Choroid plexus epithelial cell (primary cell): Measurements from ENCODE around the gene SH3PXD2A.

Experiments
- DNase-seq: peaks from one replicate; pipeline ENCODE4 v3.0.0-alpha.2; 2010; ENCODE audit warnings: low read depth
- H3K4me3 ChIP-seq: 2 replicates; pipeline ENCODE4 v1.5.1; 2011; ENCODE audit warnings: low read depth, mild to moderate bottlenecking, control low read depth, low read length, moderate library complexity
- TF ChIP-seq, protein P1 (sequence below): conservative IDR thresholded peaks from 2 replicates; pipeline ENCODE4 v1.5.1; 2011; ENCODE audit warnings: low read depth, mild to moderate bottlenecking, control low read depth, inconsistent platforms, low read length, moderate library complexity

SH3PXD2A gene

DNA sequence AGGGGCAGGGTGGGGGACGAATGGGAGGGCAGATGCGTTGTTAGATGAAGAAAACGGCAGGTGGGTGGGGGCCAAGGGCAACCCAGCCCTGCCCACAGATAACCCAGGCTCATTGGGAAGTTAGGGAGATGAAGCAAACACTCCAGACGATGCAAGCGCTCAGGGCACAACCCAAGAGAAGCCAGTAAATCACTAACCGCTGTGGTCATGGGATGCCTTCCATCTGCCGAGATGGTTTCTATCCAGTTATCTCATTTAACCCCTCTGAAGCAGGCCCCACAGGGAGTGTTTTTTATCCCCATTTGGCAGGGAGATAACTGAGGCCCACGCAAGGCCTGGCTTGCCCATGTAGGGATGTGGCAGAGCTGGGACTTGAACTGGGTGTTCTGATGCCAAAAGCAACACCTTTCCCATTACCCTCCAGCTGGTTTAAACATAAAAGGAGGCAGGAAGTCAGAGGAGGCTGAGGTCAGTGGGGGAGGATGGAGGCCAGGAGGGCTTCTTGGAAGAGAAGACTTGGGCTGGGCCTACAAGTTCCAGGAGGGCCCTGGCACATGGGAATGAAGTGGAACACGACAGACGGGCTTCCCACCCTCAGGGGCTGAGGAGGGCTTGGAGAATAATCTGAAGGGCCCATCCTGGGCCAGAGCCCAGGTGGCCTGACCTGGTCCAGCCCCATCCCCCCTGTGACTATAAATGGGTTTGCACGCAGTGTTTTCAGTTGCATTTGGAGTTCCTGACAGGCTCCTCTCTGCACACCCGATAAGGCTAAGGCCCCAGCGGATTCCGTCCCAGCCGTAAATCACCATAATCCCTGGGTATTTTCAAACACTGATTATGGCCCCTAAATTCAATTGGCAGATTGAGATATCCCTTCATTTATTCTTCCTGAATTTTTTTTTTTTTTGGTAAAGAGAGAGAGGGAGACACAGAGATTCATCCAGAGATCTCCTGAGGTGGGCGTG, 281.0 kb downstream of the SH3PXD2A start:
- DNase-seq = no peak
- TF ChIP-seq, protein P1, sequence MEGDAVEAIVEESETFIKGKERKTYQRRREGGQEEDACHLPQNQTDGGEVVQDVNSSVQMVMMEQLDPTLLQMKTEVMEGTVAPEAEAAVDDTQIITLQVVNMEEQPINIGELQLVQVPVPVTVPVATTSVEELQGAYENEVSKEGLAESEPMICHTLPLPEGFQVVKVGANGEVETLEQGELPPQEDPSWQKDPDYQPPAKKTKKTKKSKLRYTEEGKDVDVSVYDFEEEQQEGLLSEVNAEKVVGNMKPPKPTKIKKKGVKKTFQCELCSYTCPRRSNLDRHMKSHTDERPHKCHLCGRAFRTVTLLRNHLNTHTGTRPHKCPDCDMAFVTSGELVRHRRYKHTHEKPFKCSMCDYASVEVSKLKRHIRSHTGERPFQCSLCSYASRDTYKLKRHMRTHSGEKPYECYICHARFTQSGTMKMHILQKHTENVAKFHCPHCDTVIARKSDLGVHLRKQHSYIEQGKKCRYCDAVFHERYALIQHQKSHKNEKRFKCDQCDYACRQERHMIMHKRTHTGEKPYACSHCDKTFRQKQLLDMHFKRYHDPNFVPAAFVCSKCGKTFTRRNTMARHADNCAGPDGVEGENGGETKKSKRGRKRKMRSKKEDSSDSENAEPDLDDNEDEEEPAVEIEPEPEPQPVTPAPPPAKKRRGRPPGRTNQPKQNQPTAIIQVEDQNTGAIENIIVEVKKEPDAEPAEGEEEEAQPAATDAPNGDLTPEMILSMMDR = no peak
- H3K4me3 ChIP-seq = no peak overlapping the region

DNA sequence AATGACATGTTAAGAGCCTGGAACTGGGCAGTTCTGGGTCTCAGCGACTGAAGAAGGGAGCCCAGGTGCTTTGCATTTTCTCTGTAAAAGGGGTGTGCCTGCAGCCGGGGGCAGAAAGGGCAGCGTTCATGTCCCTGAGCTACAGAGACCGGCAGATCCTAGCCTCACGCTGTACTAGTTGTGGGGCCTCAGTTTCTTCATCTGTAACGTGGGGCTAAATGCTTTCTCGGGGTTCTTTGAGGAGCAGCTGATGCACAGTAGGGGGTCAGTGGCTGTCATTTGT, 282.2 kb downstream of the SH3PXD2A start:
- no peak for DNase-seq
- TF ChIP-seq, protein P1 = no peak
- H3K4me3 ChIP-seq = no peak overlapping the region

DNA sequence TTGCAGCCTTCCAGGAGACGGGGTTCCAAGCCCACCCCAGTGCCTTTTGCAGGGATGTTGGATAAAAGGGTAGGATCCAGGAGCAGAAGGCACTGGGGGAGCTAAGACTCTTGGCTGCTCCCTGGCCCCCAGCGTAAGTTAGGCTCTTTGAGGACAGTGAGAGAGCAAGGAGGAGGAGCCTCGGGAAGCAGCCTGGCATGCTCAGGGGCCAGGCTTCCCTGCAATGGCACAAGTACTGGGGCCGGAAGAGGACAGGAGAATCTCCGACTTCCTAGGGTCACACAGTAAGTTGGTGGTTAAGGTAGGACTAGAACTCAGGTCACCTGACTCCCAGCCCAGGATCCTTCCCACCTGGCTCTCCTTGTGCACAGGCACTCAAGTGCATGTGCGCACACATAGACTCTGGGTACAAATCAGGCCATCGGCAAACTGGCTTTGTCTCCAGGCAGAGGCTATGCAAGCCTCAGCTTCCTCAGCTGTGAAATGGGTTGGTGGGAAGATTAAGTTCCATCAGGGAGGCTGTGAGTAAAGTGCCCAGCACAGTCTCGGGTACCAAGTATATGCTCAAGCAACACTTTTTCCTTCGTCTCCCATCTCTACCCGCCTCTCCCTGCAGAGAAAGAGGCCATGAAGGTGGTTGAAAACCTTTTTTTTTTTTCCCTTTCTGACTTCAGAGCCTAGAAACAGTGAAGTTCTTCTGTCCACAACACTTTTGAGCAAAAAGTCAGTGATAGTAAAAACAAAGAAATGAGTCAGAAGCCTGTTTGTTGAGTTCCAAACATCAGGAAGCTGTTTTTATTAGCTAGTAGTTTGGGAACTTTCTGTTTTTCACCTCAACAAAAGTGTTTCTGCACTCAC, 282.8 kb downstream of the SH3PXD2A start:
- DNase-seq = no peak
- TF ChIP-seq, protein P1 = no peak
- H3K4me3 ChIP-seq = no peak overlapping the region

DNA sequence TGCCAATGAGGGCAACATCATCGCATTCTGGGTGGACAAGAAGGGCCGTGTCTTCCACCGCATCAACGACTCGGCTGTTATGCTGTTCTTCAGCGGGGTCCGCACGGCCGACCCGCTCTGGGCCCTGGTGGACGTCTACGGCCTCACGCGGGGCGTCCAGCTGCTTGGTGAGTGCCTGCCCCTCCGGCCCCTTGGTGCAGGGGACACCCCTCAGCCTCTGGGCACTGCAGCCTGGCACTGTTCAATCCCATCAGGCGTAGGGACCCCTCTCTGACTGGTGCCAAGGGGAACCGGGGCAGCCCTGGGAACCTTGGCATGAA, 283.8 kb downstream of the SH3PXD2A start:
- TF ChIP-seq, protein P1 = no peak
- DNase-seq = no peak
- no peak overlapping the region for H3K4me3 ChIP-seq

DNA sequence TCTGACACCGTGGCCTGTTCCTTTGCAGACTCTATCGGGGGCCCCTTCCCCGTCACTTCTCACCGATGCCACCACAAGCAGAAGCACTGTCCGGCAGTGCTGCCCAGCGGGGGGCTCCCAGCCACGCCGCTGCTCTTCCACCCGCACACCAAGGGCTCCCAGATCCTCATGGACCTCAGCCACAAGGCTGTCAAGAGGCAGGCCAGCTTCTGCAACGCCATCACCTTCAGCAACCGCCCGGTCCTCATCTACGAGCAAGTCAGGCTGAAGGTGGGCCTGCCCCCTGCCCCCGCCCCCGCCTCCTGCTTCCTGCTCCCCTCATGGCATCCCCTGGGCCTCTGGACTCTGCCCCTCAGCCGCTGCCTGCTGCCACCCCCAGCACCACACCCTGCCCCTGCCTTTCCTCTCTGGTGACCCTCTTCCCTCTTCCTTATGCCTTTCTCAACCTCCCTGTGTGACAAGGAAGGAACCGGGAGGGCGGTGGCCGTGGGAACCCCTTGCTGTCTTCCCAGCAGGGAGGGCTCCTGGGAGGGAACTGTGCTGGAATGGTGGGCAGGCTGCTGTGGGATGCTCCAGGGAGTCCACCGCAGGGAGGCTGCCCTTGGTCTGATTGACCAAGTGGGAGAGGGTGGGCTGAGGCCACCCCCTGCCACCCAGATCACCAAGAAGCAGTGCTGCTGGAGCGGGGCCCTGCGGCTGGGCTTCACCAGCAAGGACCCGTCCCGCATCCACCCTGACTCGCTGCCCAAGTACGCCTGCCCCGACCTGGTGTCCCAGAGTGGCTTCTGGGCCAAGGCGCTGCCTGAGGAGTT, 284.3 kb downstream of the SH3PXD2A start:
- TF ChIP-seq, protein P1 = no peak
- no peak for DNase-seq
- H3K4me3 ChIP-seq = no peak overlapping the region

DNA sequence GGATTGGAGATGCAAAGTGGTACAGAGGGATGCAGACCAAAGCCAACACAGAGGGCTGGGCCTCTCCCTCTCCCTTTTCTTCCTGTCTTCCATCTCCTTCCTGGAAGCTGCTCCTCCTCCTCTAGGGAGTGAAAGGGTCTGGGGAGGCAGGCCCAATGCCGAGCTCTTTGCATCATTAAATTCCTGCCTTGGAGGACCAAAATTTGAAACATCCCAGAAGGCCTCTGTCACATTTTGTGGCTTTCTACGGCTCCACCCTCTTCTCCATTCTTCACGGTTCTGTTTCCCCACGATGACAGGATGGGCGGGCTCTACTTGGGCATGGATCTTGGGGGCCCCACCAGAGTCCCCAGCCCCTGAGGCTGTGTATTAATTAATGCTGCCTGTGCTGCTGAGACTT, 285.5 kb downstream of the SH3PXD2A start:
- no peak overlapping the region for H3K4me3 ChIP-seq
- TF ChIP-seq, protein P1 = no peak
- DNase-seq = no peak
